Natural killer cell treated with Interleukin-12 subunit alpha and Interleukin-12 subunit beta and Interleukin-15 and Interleukin-18, amount 100 ng/mL, for 72 hours (primary cell): ENCODE data around the gene CTSW. TPM values are rescaled to one million over a fixed set of nuclear protein-coding genes. Genes with fewer than 3 reads are reported as not detected.

Experiments used
- ATAC-seq, 2 donors: fragments of 150-1000 bp; cut with Tn5 transposase in 1 of 2; sonication (Bioruptor Pico), chemical (Tn5 transposase) in 1 of 2; 2 replicates each; pipeline ENCODE4 v1.10.0; 2021
- DNase-seq: peaks from one replicate; pipeline ENCODE4 v3.0.0; 2022; ENCODE audit warnings: low spot score
- H3K27ac Mint-ChIP-seq, 2 donors: 1 replicate in 1 of 2; 2 replicates in 1 of 2; pipeline ENCODE4 v1.8.0; 2022; ENCODE audit warnings: mixed read lengths in 2 of 2, mild to moderate bottlenecking in 1 of 2, moderate library complexity in 1 of 2
- H3K27me3 Mint-ChIP-seq, 2 donors: 1 replicate in 1 of 2; 2 replicates in 1 of 2; pipeline ENCODE4 v1.8.0; 2022; ENCODE audit warnings: mixed read lengths in 2 of 2
- H3K36me3 Mint-ChIP-seq: one replicate; pipeline ENCODE4 v1.8.0; 2022; ENCODE audit warnings: mixed read lengths
- H3K4me1 Mint-ChIP-seq, 2 donors: 1 replicate in 1 of 2; 2 replicates in 1 of 2; pipeline ENCODE4 v1.8.0; 2022; ENCODE audit warnings: low read depth in 2 of 2, mixed read lengths in 2 of 2, mild to moderate bottlenecking in 1 of 2
- H3K4me3 Mint-ChIP-seq: one replicate; pipeline ENCODE4 v1.8.0; 2022; ENCODE audit warnings: mixed read lengths
- H3K9me3 Mint-ChIP-seq: 2 replicates; pipeline ENCODE4 v1.8.0; 2022; ENCODE audit warnings: mixed read lengths
- total RNA-seq, 2 donors: library from RNA; stranded (reverse); gene quantifications; one replicate each; pipeline ENCODE4 v1.2.3, GENCODE V29; 2022

Gene CTSW
- total RNA-seq, 2 donors from 2014 or later: 124 to 886 TPM

- Mint-ChIP-seq H3K4me3 (no peak overlapping the region), H3K4me1 (peaks cover 24 to 25% of the 10 kb centered on the region in 2 donors), H3K27me3 (no peaks in the 10 kb centered on the region), H3K9me3 (no peaks in the 10 kb centered on the region), H3K27ac (peak overlapping the region in 1 of 2 donors; percentile 58), H3K36me3 (peaks cover 4% of the 10 kb centered on the region)
- DNase-seq (peak; percentile 62), ATAC-seq (no peak)
Measured at GRCh38 chr11:65867284-65868071, 12.2 kb upstream of the CTSW start.

- Mint-ChIP-seq H3K27ac (no peak overlapping the region), H3K4me1 (peaks cover 24% of the 10 kb centered on the region in 2 donors), H3K9me3 (no peaks in the 10 kb centered on the region), H3K36me3 (no peaks in the 10 kb centered on the region), H3K27me3 (no peaks in the 10 kb centered on the region), H3K4me3 (no peak overlapping the region)
- no peak for ATAC-seq
- peak; percentile 35 for DNase-seq
Measured at GRCh38 chr11:65868076-65868667, 11.5 kb upstream of the CTSW start.

GRCh38 chr11:65868907-65869306 lies 10.7 kb upstream of the CTSW start:
- peaks cover 23 to 26% of the 10 kb centered on the region in 2 donors for H3K4me1 Mint-ChIP-seq
- DNase-seq (no peak), ATAC-seq (no peak)
- H3K27me3 Mint-ChIP-seq: no peaks in the 10 kb centered on the region
- no peak overlapping the region for H3K4me3 Mint-ChIP-seq
- no peak overlapping the region for H3K27ac Mint-ChIP-seq
- H3K36me3 Mint-ChIP-seq: no peaks in the 10 kb centered on the region
- H3K9me3 Mint-ChIP-seq: no peaks in the 10 kb centered on the region

- H3K36me3 Mint-ChIP-seq: no peaks in the 10 kb centered on the region
- no peak for ATAC-seq
- no peaks in the 10 kb centered on the region for H3K27me3 Mint-ChIP-seq
- peaks cover 23 to 26% of the 10 kb centered on the region in 2 donors for H3K4me1 Mint-ChIP-seq
- H3K9me3 Mint-ChIP-seq: no peaks in the 10 kb centered on the region
- H3K4me3 Mint-ChIP-seq: peak overlapping the region; percentile 12
- DNase-seq: no peak
- peak overlapping the region in 1 of 2 donors; percentile 21 for H3K27ac Mint-ChIP-seq
Measured at GRCh38 chr11:65869643-65870306, 9.9 kb upstream of the CTSW start.

GRCh38 chr11:65870307-65870658 lies 9.4 kb upstream of the CTSW start:
- Mint-ChIP-seq H3K4me1 (peaks cover 23 to 26% of the 10 kb centered on the region in 2 donors), H3K36me3 (no peaks in the 10 kb centered on the region), H3K27me3 (no peaks in the 10 kb centered on the region), H3K4me3 (peak overlapping the region; percentile 49), H3K9me3 (no peaks in the 10 kb centered on the region), H3K27ac (peak overlapping the region; percentile 12 to 33)
- DNase-seq (no peak), ATAC-seq (no peak)

- peaks cover 23 to 26% of the 10 kb centered on the region in 2 donors for H3K4me1 Mint-ChIP-seq
- H3K4me3 Mint-ChIP-seq: peak overlapping the region; percentile 49
- H3K27me3 Mint-ChIP-seq: no peaks in the 10 kb centered on the region
- no peaks in the 10 kb centered on the region for H3K9me3 Mint-ChIP-seq
- H3K27ac Mint-ChIP-seq: peak overlapping the region; percentile 12 to 33
- ATAC-seq (no peak), DNase-seq (no peak)
- no peaks in the 10 kb centered on the region for H3K36me3 Mint-ChIP-seq
Measured at GRCh38 chr11:65870706-65871681, 8.6 kb upstream of the CTSW start.

- peaks cover 26% of the 10 kb centered on the region in 2 donors for H3K4me1 Mint-ChIP-seq
- no peaks in the 10 kb centered on the region for H3K9me3 Mint-ChIP-seq
- ATAC-seq (no peak), DNase-seq (no peak)
- H3K4me3 Mint-ChIP-seq: peak overlapping the region; percentile 36
- no peaks in the 10 kb centered on the region for H3K36me3 Mint-ChIP-seq
- no peaks in the 10 kb centered on the region for H3K27me3 Mint-ChIP-seq
- peak overlapping the region in 1 of 2 donors; percentile 21 for H3K27ac Mint-ChIP-seq
Measured at GRCh38 chr11:65871811-65872548, 7.7 kb upstream of the CTSW start.

GRCh38 chr11:65872586-65873317 lies 6.9 kb upstream of the CTSW start, which contains the start of gene EFEMP2:
Gene EFEMP2 (minus strand): TSS chr11:65872800. CDS start chr11:65872354, 446 bp downstream.
- no peaks in the 10 kb centered on the region for H3K36me3 Mint-ChIP-seq
- peak within 1 kb of the TSS; percentile 79 to 91 for H3K27ac Mint-ChIP-seq
- ATAC-seq (peak; percentile 1 to 46), DNase-seq (no peak)
- peak within 1 kb of the TSS; percentile 94 for H3K4me3 Mint-ChIP-seq
- H3K4me1 Mint-ChIP-seq: peaks cover 22 to 29% of the 10 kb centered on the region in 2 donors
- no peaks in the 10 kb centered on the region for H3K9me3 Mint-ChIP-seq
- H3K27me3 Mint-ChIP-seq: no peaks in the 10 kb centered on the region

GRCh38 chr11:65873318-65874156 lies 6.1 kb upstream of the CTSW start:
- Mint-ChIP-seq H3K36me3 (no peaks in the 10 kb centered on the region), H3K27ac (peak overlapping the region; percentile 79 to 91), H3K9me3 (no peaks in the 10 kb centered on the region), H3K27me3 (no peaks in the 10 kb centered on the region), H3K4me3 (peak overlapping the region; percentile 94), H3K4me1 (peaks cover 27 to 37% of the 10 kb centered on the region in 2 donors)
- ATAC-seq (peak; percentile 93 to 97), DNase-seq (peak; percentile 96)

- Mint-ChIP-seq H3K4me1 (peaks cover 45 to 64% of the 10 kb centered on the region in 2 donors), H3K27ac (peak overlapping the region; percentile 98)
Measured at GRCh38 chr11:65880027-65880426, 390 bp downstream of the CTSW start.

GRCh38 chr11:65880844-65881421 lies 1.3 kb downstream of the CTSW start:
- Mint-ChIP-seq H3K4me3 (peak overlapping the region; percentile 88), H3K27ac (peak overlapping the region; percentile 98), H3K36me3 (no peaks in the 10 kb centered on the region), H3K4me1 (peaks cover 45 to 66% of the 10 kb centered on the region in 2 donors), H3K9me3 (no peaks in the 10 kb centered on the region), H3K27me3 (no peaks in the 10 kb centered on the region)
- DNase-seq: peak; percentile 85
- ATAC-seq: peak; percentile 75 to 77

More at GRCh38 chr11:65880027-65880426, 390 bp downstream of the CTSW start:
- Mint-ChIP-seq H3K9me3 (no peaks in the 10 kb centered on the region), H3K36me3 (no peaks in the 10 kb centered on the region), H3K4me3 (peak overlapping the region; percentile 88), H3K27me3 (no peaks in the 10 kb centered on the region)
- DNase-seq: no peak
- ATAC-seq: no peak
